ENCODE measurements around the gene CD3G.

CD3G gene

DNA sequence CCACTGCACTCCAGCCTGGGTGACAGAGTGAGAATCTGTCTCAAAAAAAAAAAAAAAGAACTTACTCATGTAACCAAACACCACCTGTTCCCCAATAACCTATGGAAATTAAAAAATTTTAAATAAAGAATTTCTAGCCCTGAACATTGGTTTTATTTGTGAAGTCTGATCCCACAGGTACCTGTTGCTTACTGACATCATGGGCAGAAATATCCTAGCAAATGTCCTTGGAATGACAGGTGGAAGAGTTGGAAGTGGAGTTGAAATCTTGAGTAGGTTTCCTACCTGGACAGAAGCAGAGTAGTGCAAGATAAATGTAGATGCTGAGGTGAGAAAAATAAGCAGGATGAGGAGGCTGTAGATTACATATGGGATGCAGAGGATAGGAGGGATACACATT is 18.9 kb upstream of the CD3G start:
- no peak for DNase-seq (ENCODE audit: low read depth in 2 of 2)

DNA sequence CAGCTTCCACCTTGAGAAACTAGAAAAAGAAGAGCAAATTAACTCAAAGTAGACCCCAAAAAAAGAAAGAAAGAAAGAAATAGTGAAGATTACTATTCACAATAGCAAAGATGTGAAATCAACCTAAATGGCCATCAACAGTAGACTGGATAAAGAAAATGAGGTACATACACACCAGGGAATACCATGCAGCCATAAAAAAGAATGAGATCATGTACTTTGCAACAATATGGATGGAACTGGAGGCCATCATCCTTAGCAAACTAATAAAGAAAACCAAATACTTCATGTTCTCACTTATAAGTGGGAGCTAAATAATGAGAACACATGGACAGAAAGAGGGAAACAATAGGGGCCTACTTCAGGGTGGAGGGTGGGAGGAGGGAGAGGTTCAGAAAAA is 15.4 kb upstream of the CD3G start:
- DNase-seq (ENCODE audit: low read depth in 2 of 2) = no peak

DNA sequence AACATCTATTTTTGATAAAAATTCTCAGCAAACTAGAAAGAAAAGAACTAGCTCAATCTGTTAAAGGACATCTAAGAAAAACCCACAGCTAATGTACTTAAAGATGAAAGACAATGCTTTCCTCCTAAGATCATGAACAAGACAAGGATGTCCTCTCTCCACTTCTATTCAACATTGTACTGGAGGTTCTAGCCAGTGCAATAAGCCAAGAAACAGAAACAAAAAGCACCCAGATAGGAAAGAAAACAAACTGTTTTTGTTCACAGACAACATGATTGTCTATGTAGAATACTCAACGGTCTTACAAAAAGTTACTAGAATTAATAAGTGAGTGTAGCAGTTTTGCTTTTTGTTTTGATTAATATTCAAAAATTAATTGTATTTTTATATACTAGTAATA is 9.4 kb upstream of the CD3G start:
- DNase-seq (ENCODE audit: low read depth in 2 of 2) = no peak

DNA sequence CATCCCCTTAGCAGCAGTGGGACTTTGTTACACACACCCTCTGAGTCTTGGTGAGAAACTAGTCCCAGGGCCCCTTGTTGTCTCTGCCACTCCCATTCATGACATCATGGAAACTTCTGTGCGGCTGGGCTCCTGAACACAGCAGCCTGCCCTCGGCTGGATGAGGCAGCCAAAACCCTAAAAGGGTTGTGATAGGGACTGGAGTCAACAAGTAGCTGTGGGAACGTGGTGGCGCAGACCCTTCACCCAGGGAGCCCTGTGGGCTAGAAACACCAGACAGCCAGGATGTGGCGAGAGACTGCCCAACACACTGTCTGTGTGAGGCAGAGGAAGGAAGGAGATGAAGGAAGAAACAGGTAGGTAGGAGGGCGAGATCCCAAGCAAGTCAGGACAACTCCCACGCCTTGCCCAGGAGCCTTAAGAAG is 5.5 kb upstream of the CD3G start:
- peak; percentile 74 to 80 for DNase-seq (ENCODE audit: low read depth in 2 of 2)

DNA sequence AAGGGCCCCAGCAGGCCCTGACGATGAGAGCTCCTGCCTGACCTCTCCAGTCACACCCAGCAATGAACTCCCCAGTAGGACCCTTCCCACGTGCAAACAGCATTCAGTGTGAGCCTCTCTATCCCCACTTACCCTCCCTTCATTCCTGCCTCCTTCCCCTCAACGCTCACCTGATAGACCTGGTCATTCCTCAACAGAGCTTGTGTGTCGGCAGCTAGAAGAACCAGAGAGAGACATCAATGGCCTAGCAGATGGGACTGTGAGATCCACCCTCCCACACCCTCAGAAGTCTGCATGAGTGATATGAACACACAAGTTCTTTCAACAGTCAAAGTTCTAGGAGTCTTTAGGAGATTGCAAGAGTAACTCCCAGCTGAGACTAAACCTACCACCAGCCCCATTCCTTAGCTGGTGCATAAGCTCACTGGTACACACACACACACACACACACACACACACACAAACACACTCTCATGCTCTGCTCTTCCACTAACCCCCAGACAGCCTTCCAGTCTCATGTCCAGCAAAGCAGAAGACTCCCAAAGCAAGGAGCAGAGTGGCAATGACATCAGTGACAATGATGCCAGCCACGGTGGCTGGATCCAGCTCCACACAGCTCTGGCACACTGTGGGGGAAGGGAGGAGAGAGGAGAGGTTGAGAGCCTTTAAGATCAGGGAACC is 4.7 kb upstream of the CD3G start:
- DNase-seq (ENCODE audit: low read depth in 2 of 2) = no peak

DNA sequence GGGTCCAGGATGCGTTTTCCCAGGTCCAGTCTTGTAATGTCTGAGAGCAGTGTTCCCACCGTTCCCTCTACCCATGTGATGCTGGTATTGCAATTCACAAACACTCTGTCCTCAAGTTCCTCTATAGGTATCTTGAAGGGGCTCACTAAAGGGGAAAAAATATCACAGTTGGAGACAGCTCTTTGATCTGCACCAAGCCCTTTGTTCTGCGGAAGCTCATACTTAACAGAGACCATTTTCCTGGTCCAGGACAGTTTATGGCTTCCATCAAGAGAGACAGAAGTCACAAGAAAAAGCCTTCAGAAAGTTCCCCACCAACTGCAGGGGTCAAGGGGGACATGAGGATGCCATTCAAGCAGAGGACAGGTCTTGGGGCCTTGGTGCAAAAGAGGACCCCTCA is 3.7 kb upstream of the CD3G start:
- no peak for DNase-seq (ENCODE audit: low read depth in 2 of 2)

DNA sequence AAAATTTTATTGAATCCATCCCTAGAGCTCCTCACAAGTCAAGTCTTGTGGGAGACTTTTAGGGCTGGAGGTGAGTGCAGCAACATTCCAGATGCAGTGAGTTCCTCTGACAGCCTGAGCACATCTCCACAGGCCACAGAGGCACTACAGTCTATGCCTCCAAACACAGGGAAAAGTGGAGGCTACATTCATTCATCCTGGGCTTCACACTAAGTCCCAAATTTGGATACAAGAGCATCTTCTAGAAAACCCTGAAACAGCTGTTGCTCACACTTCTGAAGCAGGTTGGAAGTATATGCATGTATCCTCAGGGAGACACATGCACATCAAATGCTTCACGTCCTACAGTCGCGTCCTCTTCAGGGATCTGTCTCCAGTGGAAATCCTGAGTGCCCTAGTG is 2.9 kb upstream of the CD3G start:
- no peak for DNase-seq (ENCODE audit: low read depth in 2 of 2)

DNA sequence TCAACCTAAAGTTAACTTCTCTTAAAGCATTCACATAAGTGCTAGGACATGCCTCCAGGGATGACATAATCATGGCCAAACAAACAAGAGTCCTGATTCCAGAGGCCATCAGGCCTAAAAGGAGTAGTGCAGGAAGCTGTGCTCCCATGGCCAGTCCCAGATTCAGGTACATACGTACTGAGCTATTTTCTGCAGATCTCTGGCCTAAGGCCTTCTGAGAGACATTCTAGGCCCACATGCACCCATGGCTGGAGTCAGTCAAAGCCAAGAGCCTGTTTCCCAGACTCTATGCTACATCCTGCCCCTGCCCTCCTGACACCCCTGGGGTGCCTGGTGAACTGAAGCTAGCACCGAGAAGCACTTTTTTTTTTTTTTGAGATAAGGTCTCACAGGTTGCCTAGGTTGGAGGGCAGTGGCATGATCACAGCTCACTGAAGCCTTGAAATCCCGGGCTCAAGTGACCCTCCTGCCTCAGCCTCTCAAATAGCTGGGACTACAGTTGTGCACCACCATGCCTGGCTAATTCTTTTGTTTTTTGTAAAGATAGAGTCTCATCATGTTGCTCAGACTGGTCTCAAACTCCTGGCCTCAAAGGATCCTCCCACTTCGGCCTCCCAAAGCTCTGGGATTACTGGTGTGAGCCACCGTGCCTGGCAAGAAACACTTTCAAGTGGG is 2.2 kb upstream of the CD3G start:
- no peak for DNase-seq (ENCODE audit: low read depth in 2 of 2)

DNA sequence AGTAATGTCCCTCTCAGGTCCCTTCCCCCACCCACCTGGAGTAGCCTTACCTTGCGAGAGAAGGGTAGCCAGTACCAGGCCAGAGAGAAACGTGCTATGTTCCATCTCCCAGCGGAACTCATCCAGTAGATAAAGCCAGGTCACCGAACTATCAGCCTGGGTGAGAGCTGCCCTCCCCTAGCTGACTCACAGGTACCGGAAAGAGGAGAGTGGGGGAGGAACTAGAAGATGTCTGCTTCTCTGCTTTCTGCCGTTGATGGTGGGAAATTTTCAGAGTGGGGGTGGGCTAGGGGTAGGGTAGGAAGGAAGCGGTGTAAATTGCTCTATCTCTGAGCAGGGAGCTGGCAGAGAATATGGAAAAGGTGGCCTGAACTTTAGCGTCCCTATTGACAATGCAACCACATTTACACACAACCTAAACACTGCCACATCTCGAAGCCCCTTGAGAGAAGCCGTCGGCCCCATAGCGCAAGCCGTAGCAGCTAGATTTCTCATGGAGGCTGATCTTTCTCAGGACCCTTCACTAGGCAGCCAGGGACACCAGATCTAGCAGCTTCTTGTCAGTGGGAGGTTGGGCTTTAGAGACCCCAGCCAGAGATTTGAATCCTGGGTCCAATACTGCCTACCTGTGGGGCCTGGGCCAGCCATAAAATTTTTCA is 1.5 kb upstream of the CD3G start, which contains the start of gene CD3D:
TSS of gene CD3D (minus strand) at position 203 of the 659 bp plus-strand sequence. CDS start at position 105, 98 bp downstream.
- peak in 1 of 2 donors; percentile 60 for DNase-seq (ENCODE audit: low read depth in 2 of 2)

DNA sequence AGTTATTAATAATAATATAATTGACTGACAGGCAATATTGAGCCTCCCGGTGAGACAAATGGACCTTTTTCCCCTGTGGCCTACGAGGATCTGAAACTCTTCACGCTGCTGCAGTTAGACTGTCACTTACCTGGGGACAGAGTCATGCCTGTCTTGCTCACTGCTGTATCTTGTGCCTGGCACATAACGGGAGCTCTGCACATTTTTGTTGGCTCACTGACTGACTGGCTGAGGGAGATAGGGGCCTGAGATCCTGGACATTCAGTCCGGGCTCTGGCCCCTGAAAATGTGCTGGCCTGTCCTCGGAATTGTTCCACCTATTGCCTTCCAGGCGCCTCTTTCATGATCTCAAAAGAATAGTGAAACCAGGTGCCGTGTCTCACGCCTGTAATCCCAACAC is 896 bp upstream of the CD3G start:
- peak in 1 of 2 donors; percentile 23 for DNase-seq (ENCODE audit: low read depth in 2 of 2)

DNA sequence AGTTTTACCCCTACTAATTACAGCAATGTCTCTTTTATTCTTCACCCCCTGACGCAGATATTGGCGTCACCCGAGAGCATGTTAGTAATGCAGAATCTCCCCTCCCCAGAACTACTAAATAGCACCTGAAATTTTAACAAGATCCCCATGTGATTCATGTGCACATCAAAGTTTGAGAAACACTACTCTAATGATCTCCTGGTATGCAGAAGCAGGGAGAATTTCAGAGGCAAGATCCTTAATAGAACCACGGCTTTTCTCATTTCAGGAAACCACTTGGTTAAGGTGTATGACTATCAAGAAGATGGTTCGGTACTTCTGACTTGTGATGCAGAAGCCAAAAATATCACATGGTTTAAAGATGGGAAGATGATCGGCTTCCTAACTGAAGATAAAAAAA is 5.3 kb downstream of the CD3G start:
- DNase-seq (ENCODE audit: low read depth in 2 of 2) = no peak

DNA sequence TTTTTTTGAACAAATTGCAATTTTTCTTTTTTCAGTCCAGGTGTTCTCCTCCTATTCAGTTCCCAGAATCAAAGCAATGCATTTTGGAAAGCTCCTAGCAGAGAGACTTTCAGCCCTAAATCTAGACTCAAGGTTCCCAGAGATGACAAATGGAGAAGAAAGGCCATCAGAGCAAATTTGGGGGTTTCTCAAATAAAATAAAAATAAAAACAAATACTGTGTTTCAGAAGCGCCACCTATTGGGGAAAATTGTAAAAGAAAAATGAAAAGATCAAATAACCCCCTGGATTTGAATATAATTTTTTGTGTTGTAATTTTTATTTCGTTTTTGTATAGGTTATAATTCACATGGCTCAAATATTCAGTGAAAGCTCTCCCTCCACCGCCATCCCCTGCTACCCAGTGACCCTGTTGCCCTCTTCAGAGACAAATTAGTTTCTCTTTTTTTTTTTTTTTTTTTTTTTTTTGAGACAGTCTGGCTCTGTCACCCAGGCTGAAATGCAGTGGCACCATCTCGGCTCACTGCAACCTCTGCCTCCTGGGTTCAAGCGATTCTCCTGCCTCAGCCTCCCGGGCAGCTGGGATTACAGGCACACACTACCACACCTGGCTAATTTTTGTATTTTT is 9.1 kb downstream of the CD3G start:
- DNase-seq (ENCODE audit: low read depth in 2 of 2) = no peak

DNA sequence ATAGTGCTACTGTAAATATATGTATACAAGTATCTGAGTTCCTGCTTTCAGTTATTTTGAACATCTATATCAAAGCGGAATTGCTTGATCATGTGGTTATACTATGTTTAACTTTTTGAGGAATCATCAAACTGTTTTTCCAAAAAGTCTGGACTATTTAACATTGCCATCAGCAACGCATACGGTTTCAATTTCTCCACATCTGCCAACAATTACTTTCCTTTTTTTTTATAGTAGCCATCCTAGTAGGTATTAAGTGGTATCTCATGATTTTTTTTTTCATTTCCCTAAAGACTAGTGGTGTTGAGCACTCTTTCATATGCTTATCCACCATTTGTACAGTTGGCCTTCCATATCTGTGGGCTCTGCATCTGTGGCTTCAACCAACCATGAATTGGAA is 13.9 kb downstream of the CD3G start:
- no peak for DNase-seq (ENCODE audit: low read depth in 2 of 2)

DNA sequence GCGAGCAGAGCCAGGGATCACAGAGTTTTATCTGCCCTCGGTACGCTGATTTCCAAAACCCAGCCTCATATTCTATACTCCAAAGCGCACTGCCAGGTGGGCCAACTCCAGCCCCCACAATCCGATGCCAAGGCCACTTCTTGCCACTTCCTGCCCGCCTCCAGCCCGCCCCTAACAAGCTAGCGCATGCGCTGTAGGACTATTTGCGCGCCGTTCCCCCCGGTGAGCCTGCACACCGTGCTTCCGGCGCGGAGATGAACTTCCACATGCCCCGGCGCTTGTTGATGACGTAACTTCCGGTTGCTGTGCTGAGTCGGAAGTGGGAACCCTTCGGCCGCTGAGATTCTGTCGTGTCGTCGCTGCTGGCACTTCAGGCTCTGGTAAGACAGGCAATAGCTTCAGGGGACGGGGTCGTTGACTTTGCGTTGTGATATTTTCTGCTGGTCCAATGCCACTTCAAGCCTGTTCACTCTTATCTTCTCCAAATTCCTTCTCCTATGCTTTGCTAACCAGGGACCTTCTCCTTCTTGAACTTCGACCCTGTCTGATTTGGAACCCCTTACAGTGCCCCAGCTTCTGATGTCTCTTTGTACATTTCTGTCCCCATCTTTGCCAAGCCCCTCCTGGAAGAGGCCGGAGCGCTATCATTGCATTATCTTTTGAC is 15.3 kb downstream of the CD3G start, which contains the start of gene UBE4A:
TSS of gene UBE4A (plus strand) at position 306 of the 664 bp plus-strand sequence. CDS start 5,481 bp downstream, outside the sequence.
- DNase-seq (ENCODE audit: low read depth in 2 of 2) = peak; percentile 97 to 99

DNA sequence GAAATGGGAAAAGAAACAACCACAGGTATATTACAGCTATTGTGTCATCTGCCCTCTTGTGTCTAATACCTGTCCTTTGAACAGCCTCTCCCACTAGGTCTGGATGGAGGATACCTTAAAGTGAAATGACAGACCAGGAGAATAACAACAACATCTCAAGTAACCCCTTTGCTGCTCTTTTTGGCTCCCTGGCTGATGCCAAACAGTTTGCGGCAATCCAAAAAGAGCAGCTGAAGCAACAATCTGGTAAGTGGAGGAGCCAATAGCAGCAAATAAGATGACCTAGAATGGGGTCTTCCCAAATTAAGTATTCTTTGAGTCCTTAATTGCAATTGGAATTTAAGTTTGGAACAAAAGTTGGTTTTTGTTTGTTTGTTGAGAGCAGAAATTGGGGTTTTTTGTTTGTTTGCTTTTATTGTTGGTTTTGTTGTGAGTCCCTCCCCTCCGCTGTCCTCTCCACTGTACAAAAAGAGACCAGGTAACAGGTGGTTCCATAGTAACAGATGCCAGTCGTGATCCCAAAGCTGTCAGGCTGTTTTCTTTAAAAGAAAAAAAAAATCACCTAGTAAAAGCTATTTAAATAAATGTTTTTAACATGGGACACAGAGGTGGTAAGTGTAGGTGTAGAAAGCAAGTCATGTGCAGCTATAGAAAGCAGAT is 20.9 kb downstream of the CD3G start:
- DNase-seq (ENCODE audit: low read depth in 2 of 2) = no peak

DNA sequence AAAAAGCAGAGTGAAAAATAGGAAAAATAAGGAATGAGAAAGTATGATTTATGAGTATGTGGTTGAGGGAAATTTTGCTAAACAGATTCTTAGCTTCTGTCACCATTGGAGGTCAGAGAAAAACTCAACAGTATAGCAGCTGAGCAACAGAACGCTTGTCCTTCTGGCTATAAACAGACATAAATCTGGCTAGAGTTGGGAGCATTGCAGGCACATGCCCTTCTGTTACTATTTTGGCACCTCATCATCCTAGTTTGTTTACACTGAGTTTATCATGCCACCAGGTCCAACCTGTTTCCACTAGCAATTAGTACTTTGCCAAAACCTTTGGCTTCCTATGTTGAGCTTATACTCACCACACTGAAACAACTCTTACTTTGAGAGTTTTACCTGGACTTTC is 22.1 kb downstream of the CD3G start:
- DNase-seq (ENCODE audit: low read depth in 2 of 2) = no peak

DNA sequence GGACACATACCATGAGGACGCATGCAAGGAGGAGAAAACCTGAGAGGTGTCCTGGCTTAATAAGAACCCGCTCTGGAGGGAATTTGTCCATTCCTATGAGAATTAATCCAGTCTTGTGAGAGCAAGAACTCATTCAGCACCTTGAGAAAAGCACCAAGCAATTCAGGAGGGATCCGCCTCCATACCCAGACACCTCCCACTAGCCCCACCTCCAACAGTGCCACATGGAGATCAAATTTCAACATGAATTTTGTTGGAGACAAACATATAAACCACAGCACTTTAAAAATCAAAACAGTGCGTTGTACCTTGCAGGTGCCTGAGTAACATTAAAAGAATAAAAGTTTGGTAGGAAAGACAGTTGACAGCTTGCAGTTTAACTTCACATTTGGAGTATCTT is 26.6 kb downstream of the CD3G start:
- DNase-seq (ENCODE audit: low read depth in 2 of 2) = no peak

DNA sequence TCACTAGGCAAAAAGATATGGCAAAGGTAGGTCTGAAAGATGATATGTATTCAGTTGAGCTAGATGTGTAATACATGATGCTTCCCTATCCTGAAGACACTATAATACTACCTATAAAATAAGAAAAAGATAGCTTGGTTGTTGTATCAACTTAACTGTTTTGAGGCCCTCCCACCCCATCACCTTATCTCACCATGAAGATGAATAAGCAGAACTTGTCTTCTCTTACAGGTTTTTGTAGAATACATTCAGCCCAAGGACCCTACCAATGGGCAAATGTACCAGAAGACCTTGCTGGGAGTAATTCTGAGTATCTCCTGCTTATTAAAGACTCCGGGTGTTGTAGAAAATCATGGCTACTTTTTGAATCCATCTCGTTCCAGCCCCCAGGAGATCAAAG is 29.1 kb downstream of the CD3G start:
- no peak for DNase-seq (ENCODE audit: low read depth in 2 of 2)

DNA sequence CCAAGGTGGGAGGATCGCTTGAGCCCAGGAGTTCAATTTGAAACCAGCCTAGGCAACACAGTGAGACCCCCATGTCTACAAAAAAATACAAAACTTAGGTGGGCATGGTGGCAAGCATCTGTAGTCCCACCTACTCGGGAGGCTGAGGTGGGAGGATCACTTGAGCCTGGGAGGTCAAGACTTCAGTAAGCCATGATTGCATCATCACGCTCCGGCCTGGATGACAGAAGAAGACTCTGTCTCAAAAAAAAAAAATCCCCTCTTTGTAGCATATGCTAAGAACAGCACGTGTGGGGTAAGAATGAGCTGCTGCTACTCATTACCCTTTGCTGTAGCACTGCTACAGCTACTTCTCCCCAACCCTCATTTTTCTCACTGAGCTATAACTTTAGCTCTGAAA is 29.7 kb downstream of the CD3G start:
- DNase-seq (ENCODE audit: low read depth in 2 of 2) = no peak

DNA sequence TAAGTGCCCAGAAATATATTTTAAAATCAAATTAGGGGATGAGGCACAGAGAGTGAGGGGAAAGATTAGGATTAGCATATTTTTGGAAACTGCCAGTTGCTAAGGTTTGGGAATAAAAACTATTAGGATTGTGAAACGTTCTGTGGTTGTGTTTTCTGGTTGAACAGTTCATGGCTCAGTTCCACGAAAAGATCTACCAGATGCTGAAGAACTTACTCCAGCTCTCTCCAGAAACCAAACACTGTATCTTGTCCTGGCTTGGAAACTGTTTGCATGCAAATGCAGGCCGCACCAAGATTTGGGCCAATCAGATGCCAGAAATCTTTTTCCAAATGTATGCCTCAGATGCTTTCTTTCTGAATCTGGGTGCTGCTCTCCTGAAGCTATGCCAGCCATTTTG is 30.6 kb downstream of the CD3G start:
- no peak for DNase-seq (ENCODE audit: low read depth in 2 of 2)

DNA sequence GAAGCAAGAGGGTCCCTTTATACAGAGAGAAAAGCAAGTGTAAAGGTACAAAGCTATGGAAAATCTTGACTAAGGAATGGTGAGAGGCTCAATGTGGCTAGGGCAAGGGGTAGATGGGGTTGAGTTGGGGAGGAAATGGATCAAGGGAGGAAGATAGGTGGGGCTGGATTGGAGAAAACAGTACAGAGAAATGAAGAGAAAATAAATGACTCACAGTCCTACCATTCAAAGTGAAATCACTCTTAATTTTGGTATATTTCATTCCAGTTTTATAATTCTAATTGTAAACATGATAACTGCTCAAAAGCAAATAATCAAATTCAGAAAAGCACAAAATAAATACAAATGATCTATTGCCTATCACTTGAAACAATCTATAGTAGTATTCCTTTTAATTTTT is 31.8 kb downstream of the CD3G start:
- no peak for DNase-seq (ENCODE audit: low read depth in 2 of 2)

Measured in stimulated activated CD4-positive, alpha-beta T cell treated with anti-CD3 and anti-CD28 coated beads, Interleukin-4, amount 100 ng/mL, for 48 hours (primary cell).